NOMO-1 treated with DMSO at 0.1 percent for 48 hours (cell line): Measurements from ENCODE around the gene COA3.
"Not testable (repeated sequence)": the region's sequence is repeated elsewhere in the genome, so short reads cannot be mapped to it uniquely, and the experiment has no call there.

Source experiments
- DNase-seq: peaks from one replicate; lab custom pipeline; 2025; ENCODE audit not compliant: unreplicated experiment; lab: John Stamatoyannopoulos, UW

The COA3 gene

DNA sequence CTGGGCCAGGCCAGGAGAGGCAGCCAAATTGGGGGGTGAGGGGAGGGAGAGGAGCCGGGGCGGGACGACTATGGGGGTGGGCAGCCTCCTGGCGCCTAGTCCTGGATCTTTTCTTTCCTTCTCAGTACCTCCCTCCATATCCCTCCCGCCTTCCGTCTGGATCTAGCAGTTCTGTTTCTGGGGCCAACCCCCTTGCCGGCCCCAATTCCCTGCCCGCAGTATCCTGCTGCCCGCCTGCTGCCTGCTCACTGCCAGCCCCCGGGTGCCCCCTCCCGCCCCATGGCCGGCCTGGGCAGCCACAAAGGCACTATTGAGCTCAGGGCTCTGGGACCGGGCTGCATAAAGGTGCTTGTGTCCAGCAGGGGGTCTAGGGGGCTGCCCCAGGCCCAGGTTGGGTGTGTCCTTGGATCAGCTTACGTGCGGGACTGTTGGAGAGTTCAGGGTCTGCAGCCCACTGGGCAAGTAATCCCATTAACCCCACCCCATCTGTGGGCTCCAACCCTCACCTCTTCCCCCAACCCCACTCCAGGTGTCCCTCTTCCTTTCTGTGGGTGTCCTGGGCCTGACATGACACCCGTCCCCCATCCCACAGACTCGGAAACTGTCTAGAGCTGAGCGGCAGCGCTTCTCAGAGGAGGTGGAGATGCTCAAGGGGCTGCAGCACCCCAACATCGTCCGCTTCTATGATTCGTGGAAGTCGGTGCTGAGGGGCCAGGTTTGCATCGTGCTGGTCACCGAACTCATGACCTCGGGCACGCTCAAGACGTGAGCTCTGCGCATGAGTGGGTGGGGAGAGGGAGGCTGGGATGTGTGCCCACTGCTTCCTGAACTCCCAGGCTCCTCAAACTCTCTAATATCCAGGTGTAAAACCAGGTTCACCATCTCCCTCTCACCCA lies 16.1 kb downstream of the COA3 start:
- DNase-seq = no peak

DNA sequence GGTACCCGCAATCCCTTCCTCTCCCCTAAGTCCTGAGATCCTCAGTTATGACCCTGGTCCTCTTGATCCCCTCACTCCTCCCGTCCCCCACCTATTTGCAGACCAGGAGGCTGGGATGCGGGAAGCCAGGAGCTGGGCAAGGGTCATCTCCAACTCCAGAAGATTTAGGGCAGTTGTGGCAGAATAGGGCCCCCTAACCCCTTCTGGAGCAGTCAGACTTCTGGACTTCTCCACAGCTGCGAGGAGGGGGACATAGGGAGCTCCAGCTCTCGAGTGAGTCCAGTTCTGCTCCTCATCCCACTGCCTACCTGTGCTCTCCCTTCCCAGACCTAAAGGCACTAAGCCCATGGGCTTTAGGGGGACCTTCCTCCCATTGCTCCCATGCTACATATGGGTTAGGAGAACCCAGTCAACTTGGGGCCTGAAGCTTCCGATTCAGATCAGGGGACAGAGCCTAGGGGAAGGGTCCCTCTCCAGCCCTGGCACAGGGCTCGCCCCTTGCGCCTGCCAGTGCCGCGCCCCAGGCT lies 16.8 kb downstream of the COA3 start:
- no peak for DNase-seq

DNA sequence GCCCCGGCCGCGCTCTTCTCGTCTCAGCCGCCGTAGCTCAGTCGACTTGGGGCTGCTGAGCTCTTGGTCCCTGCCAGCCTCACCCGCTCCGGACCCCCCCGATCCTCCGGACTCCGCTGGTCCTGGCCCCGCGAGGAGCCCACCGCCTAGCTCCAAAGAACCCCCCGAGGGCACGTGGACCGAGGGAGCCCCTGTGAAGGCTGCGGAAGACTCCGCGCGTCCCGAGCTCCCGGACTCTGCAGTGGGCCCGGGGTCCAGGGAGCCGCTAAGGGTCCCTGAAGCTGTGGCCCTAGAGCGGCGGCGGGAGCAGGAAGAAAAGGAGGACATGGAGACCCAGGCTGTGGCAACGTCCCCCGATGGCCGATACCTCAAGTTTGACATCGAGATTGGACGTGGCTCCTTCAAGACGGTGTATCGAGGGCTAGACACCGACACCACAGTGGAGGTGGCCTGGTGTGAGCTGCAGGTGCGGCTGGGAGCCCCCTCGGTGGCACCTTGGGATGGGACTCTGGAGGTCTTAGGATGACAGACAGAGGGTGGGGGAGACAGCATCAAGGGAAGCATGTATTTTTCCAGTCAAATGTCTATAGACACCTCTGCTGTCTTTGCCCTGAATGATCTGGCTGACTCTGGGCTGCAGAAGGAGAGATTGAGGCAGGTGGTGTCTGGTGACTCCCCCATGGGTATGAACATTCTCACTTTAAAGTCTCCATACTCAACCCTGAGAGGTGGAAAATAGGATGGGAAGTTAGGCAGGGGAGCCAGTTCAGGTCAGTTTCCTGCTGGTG lies 17.5 kb downstream of the COA3 start:
- DNase-seq = no peak

DNA sequence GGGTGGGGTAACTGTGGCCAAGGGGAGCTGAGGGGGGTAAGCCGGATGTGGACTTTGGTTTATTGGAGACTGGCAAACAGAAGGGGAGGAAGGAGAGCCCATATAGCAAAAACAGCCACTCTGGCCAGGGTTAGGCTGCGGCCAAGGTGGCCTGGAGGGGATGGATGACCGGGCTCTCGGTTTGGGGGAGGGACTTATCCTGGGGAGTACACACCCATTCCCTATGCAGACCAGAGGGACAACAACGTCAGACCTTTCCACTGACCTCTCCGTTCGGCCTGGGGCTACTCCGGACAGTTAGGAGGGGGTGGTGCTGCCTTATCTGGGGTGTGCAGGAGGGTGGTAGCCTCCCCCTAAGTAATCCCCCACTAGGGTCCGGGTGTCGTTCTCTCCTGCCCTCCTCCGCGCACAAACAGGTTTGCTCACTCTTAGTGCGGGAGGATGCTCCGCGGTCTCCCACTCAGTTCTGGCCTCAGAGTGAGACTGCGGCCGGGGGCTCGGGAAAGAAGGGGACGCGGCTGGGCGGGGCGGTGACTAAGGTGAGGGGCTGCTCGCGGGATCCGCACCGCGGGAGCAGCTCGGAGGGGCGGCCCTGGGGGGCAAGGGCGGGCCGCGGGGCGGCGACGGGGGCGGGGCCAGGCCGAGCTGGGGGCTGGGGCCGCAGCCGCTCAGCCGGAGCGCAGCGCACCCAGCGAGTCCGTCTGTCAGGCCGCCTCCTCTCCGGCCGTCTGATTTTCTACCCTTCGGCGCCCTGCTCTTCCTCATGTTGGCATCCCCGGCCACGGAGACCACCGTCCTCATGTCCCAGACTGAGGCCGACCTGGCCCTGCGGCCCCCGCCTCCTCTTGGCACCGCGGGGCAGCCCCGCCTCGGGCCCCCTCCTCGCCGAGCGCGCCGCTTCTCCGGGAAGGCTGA lies 18.3 kb downstream of the COA3 start, which contains the start of gene WNK4:
TSS of gene WNK4 (plus strand) at position 675 of the 915 bp plus-strand sequence. CDS start at position 764, 89 bp downstream.
- no peak for DNase-seq

DNA sequence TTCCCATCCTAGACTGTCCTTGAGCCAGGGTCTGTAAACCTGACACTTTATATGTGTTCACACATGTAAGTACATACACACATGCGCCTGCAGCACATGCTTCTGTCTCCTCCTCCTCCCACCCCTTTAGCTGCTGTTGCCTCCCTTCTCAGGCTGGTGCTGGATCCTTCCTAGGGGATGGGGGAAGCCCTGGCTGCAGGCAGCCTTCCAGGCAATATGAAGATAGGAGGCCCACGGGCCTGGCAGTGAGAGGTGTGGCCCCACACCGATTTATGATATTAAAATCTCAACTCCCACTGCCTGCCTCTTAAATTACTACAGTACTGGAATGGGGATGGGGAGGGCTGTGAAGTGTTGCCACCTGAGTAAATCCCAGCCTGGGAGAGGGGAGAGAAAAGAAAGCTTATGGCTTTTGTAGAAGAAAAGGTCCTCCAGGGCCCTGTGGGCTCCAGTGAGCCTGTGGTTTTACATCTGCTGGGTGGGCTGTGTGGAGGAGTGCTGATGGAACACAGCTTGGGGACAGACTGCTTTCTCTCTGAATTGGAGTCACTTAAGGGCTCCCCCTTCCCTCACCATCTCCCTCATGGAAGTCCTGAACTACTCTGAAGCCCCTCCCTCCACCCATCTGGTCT lies 19.1 kb downstream of the COA3 start:
- DNase-seq = no peak

DNA sequence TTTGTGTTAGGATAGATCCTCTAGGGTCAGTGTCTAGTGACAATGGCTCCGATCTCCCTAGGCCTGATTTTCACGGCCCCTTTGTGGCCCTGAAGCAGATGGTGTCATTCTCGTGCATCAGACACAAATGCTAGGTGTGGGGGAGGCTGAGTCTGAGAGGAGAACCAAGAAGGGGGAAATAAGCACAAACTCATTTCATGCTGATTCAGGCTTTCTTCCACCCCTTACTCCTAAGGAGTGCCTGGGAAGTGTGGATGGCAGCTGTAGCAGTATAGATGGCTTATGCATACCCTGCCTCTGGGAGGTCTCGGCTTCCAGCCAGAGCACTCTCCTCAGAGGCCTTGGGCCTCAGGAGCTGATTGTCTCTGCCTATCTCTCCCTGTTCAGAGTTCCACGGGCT lies 19.9 kb downstream of the COA3 start:
- DNase-seq = no peak

DNA sequence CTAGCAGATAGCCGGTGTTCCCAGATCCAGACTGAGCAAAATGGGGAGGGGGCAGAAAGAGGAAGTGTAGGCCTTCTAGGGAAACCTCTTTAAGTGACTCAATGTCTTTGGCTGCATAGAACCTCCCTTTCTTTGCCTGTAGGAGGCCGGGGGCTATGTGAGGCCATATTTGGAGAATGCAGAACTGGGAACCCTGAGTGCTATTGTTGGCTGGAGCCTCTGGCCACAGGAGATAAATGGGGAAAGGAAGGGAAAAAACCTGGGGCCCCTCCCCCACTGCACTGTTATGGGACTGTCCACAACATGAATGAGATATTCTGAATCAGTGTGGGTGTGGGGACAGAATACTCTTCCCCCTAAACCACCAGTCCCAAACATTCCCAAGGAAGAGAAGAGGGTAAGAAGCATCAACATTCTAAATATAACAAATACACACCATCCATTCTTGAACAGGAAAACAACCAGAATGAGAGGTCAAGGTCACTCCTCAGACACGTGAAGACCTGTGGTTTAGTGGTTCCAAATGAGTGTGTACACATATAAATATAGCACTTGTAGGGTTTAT lies 22.9 kb downstream of the COA3 start:
- peak; percentile 36 for DNase-seq

DNA sequence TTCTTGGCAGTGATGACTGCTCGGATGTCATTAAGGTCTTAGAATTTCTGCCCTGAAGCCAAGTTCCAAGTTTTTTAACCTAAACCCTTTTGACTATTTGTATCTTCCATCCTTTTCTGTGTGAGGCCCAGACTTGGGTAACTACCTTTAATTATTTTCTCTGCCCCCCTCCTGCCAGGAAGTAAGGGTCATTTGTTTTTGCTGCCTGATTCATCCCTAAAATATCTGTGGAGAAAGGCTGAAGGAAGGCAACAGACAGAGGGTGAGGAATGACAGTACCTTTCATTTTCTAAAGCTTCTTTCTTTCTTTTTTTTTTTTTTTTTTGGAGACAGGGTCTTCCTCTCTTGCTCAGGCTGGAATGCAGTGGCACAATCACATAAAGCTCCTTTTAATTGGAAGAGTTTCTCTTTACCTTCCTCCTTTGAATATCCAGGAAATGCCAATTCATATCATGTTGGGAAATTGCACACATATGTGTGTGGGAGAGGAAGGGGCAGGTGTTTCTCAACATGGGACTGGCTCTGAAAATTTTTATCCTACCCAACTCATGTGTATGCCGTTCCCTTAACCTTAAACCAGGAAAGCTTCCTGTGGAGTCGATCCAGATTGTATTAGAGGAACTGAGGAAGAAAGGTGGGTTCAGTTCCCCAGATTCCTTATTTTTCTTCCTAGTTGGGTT lies 24.3 kb downstream of the COA3 start:
- no peak for DNase-seq

DNA sequence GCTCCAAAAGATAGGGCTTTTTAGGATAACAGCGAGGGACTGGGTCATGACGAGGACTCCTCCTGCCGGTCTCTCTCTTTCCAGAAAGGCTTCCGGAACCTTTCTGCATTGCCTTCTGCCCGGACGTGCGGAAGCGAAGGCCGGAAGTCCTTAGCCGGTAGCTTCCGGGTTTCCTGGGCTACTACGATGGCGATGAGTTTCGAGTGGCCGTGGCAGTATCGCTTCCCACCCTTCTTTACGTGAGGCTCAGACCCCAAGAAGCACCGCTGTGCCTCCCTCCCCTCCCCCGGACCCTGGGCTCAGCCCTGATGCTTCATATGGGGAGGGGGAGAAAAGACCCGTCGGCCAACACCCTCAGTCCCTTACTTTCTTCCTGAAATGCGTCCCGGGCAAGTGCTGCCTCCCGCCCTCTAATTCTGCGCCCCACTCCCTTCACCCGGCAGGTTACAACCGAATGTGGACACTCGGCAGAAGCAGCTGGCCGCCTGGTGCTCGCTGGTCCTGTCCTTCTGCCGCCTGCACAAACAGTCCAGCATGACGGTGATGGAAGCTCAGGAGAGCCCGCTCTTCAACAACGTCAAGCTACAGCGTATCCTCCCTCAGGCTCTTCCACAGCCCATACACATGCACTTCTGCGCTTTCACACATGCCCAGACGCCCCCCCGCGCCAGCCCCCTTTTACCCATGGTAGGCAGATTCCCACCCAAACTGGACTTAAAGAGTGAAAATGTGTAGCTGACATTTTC lies 25.0 kb downstream of the COA3 start, which contains the start of gene VPS25:
TSS of gene VPS25 (plus strand) at position 160 of the 746 bp plus-strand sequence. CDS start at position 187, 27 bp downstream.
- peak; percentile 73 for DNase-seq

DNA sequence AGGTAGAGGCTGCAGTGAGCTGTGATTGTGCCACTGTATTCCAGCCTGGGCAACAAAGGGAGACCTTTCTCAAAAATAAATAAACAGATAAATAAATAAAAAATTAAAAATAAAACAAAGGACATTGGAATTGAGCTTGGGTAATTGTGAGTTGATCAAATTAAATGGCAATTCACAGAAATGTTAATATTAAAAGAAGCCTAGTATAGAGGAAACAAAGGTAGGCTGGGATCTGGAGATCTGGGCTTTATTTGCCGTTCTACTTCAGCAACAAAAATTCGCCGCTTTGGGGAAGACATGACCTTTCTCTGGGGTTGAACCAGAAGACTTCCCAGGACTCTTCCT lies 25.6 kb downstream of the COA3 start:
- no peak for DNase-seq

DNA sequence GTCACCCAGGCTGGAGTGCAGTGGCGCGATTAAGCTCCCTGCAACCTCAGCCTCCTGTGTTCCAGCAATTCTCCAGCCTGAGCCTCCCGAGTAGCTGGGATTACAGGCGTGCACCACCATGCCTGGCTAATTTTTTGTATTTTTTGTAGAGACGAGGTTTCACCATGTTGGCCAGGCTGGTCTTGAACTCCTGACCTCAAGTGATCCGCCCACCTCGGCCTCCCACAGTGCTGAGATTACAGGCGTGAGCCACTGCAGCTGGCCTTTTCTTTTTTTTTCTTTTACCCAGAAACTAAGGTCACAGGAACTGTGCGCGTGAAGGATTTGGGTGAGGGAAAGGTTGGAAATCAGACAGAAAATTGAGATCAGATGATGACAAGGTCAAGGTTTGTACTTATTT lies 28.5 kb downstream of the COA3 start:
- not testable (repeated sequence) for DNase-seq

DNA sequence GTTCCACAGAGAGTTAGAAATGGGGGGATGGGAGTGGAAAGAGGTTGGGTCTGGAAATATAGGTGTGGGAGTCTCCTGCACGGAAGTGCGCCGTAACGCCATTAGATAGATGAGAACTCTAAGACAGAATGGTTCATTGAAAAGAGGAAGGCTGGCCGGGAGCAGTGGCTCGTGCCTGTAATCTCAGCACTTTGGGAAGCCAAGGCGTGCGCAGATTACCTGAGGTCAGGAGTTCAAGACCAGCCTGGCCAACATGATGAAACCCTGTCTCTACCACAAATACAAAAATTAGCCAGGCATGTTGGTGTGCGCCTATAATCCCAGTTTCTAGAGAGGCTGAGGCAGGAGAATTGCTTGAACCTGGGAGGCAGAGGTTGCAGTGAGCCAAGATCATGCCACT lies 30.5 kb downstream of the COA3 start:
- not testable (repeated sequence) for DNase-seq

DNA sequence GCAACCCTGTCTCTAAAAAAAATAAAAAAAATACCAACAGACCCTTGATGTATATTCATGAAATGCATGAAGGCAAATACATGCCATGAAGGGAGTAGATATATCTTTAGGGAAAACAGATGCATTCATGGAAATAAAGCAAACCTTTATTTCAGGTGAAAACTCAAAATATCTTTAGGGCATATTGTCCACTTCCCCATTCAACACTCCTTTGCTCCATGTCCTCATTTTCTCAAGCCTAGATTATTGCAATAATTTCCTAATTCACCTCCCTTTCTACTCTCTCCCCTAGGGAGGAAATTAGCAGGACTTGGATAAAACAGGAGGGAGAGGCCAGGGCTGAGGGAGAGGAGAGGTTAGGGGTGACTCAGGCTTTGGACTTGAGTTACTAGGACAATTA lies 31.0 kb downstream of the COA3 start:
- no peak for DNase-seq

DNA sequence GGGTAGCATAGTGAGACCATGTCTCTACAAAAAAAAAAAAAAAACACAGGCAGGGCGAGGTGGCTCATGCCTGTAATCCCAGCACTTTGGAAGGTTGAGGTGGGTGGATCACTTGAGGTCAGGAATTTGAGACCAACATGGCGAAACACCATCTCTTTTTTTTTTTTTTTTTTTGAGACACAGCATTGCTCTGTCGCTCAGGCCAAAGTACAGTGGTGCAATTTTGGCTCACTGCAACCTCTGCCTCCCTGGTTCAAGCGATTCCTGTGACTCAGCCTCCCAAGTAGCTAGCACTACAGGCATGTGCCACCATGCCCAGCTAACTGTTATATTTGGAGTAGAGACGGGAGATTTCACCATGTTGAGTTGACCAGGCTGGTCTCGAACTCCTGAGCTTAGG lies 32.4 kb downstream of the COA3 start:
- DNase-seq = no peak

DNA sequence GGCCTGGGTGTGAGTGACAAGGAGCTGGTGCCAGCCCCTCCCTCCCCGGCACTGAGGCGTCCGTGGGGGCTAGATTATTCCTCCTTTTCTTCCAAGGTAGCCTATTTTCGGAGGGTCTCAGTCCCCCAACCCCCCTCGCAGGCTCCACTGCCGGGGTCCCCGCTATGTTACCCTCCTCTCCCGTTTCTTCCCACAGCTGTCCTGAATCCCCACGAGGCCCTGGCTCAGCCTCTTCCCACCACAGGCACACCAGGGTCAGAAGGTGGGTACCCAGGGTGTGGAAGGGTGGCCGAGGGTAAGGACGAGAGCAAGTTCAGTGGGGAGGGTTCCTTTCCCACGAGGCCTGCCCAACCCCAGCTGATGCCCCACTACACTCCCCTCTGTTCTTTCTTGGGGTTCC lies 36.9 kb downstream of the COA3 start:
- DNase-seq = no peak

DNA sequence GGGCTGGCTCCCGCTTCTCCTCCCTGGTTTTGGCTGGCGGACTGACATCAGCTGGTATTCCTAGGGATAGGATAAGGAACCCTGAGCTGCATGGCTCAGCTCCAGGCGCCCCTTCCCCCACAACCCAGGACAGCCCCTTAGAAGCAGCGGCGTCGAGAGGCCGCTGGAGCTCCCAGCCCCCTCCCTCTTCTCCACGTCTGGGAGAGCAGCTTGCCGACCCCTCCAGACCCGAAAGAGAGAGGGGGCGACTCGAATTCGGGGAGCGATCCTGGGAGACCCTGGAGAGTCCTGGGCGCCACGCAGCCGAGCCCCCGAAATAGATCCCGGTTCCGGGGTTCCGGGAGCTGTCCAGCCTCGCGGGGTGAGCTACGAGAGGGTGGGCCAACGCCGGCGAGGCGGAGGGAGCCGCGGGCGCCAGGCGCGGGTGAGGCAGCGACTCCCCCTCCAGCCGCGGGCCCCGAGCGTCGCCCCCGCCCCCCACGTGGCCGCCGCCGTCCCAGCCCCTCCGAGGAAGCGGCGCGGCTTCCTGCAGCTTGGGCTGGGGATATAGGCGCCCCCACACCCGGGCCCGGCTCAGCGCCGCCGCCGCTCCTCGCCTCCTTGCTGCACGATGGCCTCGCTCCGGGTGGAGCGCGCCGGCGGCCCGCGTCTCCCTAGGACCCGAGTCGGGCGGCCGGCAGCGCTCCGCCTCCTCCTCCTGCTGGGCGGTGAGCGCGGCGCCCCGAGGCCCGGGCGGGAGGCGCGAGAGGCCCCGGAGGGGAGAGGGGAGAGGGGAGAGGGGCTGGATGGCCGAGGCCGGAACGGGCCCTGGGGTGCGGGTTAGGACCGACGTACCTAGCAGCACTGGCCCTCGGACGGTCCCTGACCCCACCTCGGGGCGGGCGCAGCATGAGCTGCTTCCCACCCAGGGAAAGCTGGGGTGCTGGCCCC lies 37.6 kb downstream of the COA3 start, which contains the start of gene RAMP2:
TSS of gene RAMP2 (plus strand) at position 576 of the 930 bp plus-strand sequence. CDS start at position 611, 35 bp downstream.
- no peak for DNase-seq

DNA sequence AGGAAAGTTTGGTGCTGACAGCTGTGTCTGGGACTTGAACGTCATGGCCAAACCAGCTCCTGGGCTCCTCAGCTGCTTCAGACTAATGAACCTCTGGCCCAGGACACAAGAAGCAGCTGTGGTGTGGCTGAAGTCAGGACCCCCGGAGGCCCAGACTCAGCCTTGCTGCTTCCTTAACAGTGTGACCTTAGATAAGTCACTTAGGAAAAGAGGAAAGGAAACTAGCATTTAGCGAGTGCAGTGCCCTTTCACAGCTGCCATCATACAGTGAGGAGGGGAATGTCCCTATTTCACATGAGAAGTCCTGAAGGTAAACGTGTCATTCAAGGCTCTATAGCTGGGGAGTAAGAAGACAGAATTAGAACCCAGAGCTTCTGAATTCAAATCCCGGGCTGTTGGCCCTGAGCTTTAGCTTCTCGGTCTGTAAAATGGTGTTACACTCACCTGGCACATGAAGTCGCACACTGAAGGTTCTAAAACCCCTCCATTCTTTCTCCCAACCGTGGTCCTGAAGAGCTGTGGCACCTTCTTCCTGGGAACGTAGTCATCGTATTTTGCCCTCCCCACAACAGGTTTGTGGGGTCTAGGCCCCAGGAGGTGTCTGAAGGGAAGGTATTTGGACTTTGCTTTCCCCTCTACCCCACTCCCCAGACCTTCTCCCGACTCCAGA lies 38.4 kb downstream of the COA3 start:
- peak; percentile 53 for DNase-seq
